GM12878 (cell line): ENCODE data around the gene CCS. TPM values are rescaled to one million over a fixed set of nuclear protein-coding genes. Genes with fewer than 3 reads are reported as not detected.
A peak's percentile ranks its signal among the peaks of the same experiment; 100 is the strongest.

Source experiments
- MEF2A ChIP-seq: IDR thresholded peaks from 2 replicates; pipeline ENCODE4 v1.6.1; 2011; ENCODE audit warnings: low read depth, mild to moderate bottlenecking, low read length, moderate library complexity; ENCODE audit not compliant: insufficient read depth
- MTA3 ChIP-seq: IDR thresholded peaks from 2 replicates; pipeline ENCODE4 v1.6.1; 2012; ENCODE audit warnings: low read length, inconsistent platforms, borderline replicate concordance
- NKRF ChIP-seq: fragments of 450-650 bp; conservative IDR thresholded peaks from 2 replicates; pipeline ENCODE4 v1.6.1; 2017; ENCODE audit warnings: mild to moderate bottlenecking, moderate library complexity
- PRDM15 ChIP-seq: fragments of 450-650 bp; formaldehyde crosslinking; IDR thresholded peaks from 2 replicates; pipeline ENCODE4 v1.4.0; 2020; ENCODE audit warnings: mild to moderate bottlenecking, moderate library complexity
- SIX5 ChIP-seq: IDR thresholded peaks from 2 replicates; pipeline ENCODE4 v1.6.1; 2011; ENCODE audit warnings: mild to moderate bottlenecking, low read depth, low read length, moderate library complexity; ENCODE audit not compliant: severe bottlenecking
- YY1 ChIP-seq: IDR thresholded peaks from 2 replicates; pipeline ENCODE4 v1.6.1; 2011; ENCODE audit warnings: low read depth, mild to moderate bottlenecking, low read length
- ZBTB33 ChIP-seq: fragments of 450-650 bp; IDR thresholded peaks from 2 replicates; pipeline ENCODE4 v1.6.1; 2017; ENCODE audit warnings: mild to moderate bottlenecking
- polyA plus RNA-seq, 11 experiments: library from polyadenylated mRNA; depleted of rRNA in 4 of 11; unstranded in 6 of 11; stranded (reverse) in 5 of 11; fragments of >200 nt; fragmentation: Nextera tagmentation in 4 of 11; fragmentation: Illumina TruSeq in 1 of 11; extraction: Ambion mirVana in 4 of 11; extraction: Trizol in 1 of 11; gene quantifications; 1 replicate in 1 of 11; 2 replicates in 10 of 11; pipeline versions ENCODE4 v1.2.1 to v1.2.3, GENCODE V29; 2011 to 2016; ENCODE audit warnings: inconsistent platforms in 2 of 11, missing spikeins in 2 of 11, low read depth in 1 of 11
- total RNA-seq, 4 experiments: library from RNA; depleted of rRNA in 3 of 4; stranded (reverse); fragments of >200 nt in 3 of 4; fragmentation: Illumina TruSeq in 1 of 4; extraction: Trizol in 1 of 4; gene quantifications; 2 replicates each; pipeline versions ENCODE4 v1.2.1 to v1.2.3, GENCODE V29; 2013 to 2021

The CCS gene
- total and polyA plus RNA-seq, 10 of the 15 experiments (the other 5 are each of a cell fraction or from before 2014, with no cell fraction given), result 1.5 to 44.2 (median 30.6) TPM

GRCh38 chr11:66545701-66546367 is 47.2 kb upstream of the CCS start, which contains the start of gene ZDHHC24 (continued):
- TF ChIP-seq YY1 (peak; percentile 24; the same call in 1 of the 2 replicates), SIX5 (no peak), MTA3 (no peak), ZBTB33 (no peak), MEF2A (no peak), PRDM15 (no peak), NKRF (peak; percentile 96)
